WTC11 (cell line): ENCODE data around the gene PCGF1. TPM values are rescaled to one million over a fixed set of nuclear protein-coding genes. Genes with fewer than 3 reads are reported as not detected.

Source experiments
- CBFB ChIP-seq: sonication (generic); formaldehyde crosslinking; IDR thresholded peaks from 2 replicates; pipeline ENCODE4 v1.8.1; 2022; ENCODE audit warnings: mild to moderate bottlenecking, low read depth, missing genetic modification reagents
- ETV6 ChIP-seq: sonication (generic); formaldehyde crosslinking; IDR thresholded peaks from 2 replicates; pipeline ENCODE4 v1.8.1; 2022; ENCODE audit warnings: mild to moderate bottlenecking, missing genetic modification reagents
- FOXP1 ChIP-seq: sonication (generic); formaldehyde crosslinking; IDR thresholded peaks from 2 replicates; pipeline ENCODE4 v1.8.0; 2022; ENCODE audit warnings: missing genetic modification reagents, mild to moderate bottlenecking, moderate library complexity, borderline replicate concordance
- KAT7 ChIP-seq: sonication (generic); formaldehyde crosslinking; IDR thresholded peaks from 2 replicates; pipeline ENCODE4 v1.8.1; 2023; ENCODE audit warnings: missing genetic modification reagents, mild to moderate bottlenecking, borderline replicate concordance
- MYBL2 ChIP-seq: sonication (generic); formaldehyde crosslinking; IDR thresholded peaks from 2 replicates; pipeline ENCODE4 v1.8.1; 2023; ENCODE audit warnings: mild to moderate bottlenecking, moderate library complexity, missing genetic modification reagents
- NR2C2 ChIP-seq: sonication (generic); formaldehyde crosslinking; IDR thresholded peaks from 2 replicates; pipeline ENCODE4 v1.8.0; 2022; ENCODE audit warnings: mild to moderate bottlenecking, missing genetic modification reagents
- OVOL2 ChIP-seq: fragments of 250-450 bp; sonication (Bioruptor Pico); IDR thresholded peaks from 2 replicates; pipeline ENCODE4 v1.9.0; 2021; ENCODE audit warnings: mild to moderate bottlenecking, borderline replicate concordance
- RELA ChIP-seq: sonication (generic); formaldehyde crosslinking; IDR thresholded peaks from 2 replicates; pipeline ENCODE4 v1.8.1; 2022; ENCODE audit warnings: missing genetic modification reagents, mild to moderate bottlenecking, borderline replicate concordance
- TEAD1 ChIP-seq: sonication (generic); formaldehyde crosslinking; IDR thresholded peaks from 2 replicates; pipeline ENCODE4 v1.8.0; 2022; ENCODE audit warnings: mild to moderate bottlenecking, missing genetic modification reagents
- ZNF138 ChIP-seq: sonication (generic); formaldehyde crosslinking; conservative IDR thresholded peaks from 2 replicates; pipeline ENCODE4 v1.8.1; 2022; ENCODE audit warnings: mild to moderate bottlenecking, moderate library complexity, missing genetic modification reagents
- ZNF232 ChIP-seq: sonication (generic); formaldehyde crosslinking; IDR thresholded peaks from 2 replicates; pipeline ENCODE4 v1.8.0; 2022; ENCODE audit warnings: mild to moderate bottlenecking, missing genetic modification reagents
- ZNF317 ChIP-seq: sonication (generic); formaldehyde crosslinking; IDR thresholded peaks from 2 replicates; pipeline ENCODE4 v1.8.1; 2023; ENCODE audit warnings: low read depth, mild to moderate bottlenecking, moderate library complexity, missing genetic modification reagents, borderline replicate concordance
- total RNA-seq: library from RNA; stranded (reverse); gene quantifications from 3 replicates; pipeline ENCODE4 v1.2.3, GENCODE V29; 2021
- TF ChIP-seq, protein P1 (sequence below): sonication (generic); formaldehyde crosslinking; IDR thresholded peaks from 2 replicates; pipeline ENCODE4 v1.8.0; 2022; ENCODE audit warnings: mild to moderate bottlenecking, missing genetic modification reagents
- TF ChIP-seq, protein P2 (sequence below): sonication (generic); formaldehyde crosslinking; IDR thresholded peaks from 2 replicates; pipeline ENCODE4 v1.8.0; 2022; ENCODE audit warnings: mild to moderate bottlenecking, missing genetic modification reagents
- TF ChIP-seq, protein P3 (sequence below): sonication (generic); formaldehyde crosslinking; IDR thresholded peaks from 2 replicates; pipeline ENCODE4 v1.8.0; 2022; ENCODE audit warnings: mild to moderate bottlenecking, missing genetic modification reagents
- TF ChIP-seq, protein P4 (sequence below): sonication (generic); formaldehyde crosslinking; IDR thresholded peaks from 2 replicates; pipeline ENCODE4 v1.8.1; 2023; ENCODE audit warnings: mild to moderate bottlenecking, missing genetic modification reagents
- TF ChIP-seq, protein P5 (sequence below): sonication (generic); formaldehyde crosslinking; IDR thresholded peaks from 2 replicates; pipeline ENCODE4 v1.8.1; 2022; ENCODE audit warnings: mild to moderate bottlenecking, missing genetic modification reagents, moderate library complexity, borderline replicate concordance

PCGF1 gene
- total RNA-seq, 1 experiment from 2014 or later: 15.7 TPM

DNA sequence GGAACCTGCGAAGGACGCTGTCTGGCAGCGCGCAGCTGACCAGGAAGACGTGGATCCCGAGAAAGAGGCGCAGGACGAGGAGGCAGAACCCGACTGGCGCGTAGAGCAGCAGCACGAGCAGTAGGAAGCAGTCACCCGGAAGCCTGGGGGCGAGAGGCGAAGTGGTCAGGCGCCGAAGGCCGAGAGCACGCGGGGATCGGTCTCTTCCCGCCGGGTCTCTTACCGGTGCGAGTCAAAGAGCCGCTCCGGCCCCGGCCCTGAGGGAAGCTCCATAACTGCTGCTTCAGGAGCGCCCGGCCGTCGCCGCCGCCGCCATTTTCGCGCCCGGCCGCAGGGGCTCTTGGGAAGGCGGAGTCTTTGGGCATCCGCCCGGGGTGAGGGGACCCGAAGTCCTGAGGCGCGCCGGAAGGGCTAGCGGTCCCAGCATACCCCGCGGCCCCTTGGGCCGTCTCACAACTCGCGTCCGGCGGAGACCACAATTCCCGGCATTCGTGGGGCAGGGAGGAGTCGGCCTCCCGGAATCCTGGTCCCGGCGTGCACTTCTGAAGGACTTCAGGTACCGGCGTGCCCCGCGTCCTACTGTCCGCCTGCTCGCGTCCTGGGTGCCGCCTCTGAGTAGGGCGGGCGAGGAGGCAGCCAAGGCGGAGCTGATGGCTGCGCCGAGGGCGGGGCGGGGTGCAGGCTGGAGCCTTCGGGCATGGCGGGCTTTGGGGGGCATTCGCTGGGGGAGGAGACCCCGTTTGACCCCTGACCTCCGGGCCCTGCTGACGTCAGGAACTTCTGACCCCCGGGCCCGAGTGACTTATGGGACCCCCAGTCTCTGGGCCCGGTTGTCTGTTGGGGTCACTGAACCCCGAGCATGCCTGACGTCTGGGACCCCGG is 22.1 kb upstream of the PCGF1 start, which contains the start of the genes AUP1 and HTRA2 (continued):
- TF ChIP-seq FOXP1 (CRISPR knock-in tag) (peak; percentile 11; the same call in 1 of the 2 replicates), ZNF317 (CRISPR knock-in tag) (0 out of 2 replicates have a peak, but pooled peaks have one; percentile 38), ZNF232 (CRISPR knock-in tag) (peak; percentile 78; the same call in 1 of the 2 replicates), NR2C2 (peak; percentile 76), TEAD1 (CRISPR knock-in tag) (peak; percentile 66), RELA (CRISPR knock-in tag) (peak; percentile 63; the same call in 1 of the 2 replicates), OVOL2 (CRISPR knock-in tag) (no peak), MYBL2 (CRISPR knock-in tag) (0 out of 2 replicates have a peak, but pooled peaks have one; percentile 2), ETV6 (CRISPR knock-in tag) (peak; percentile 50; the same call in 1 of the 2 replicates), ZNF138 (CRISPR knock-in tag) (no peak), CBFB (CRISPR knock-in tag) (peak; percentile 77; the same call in 1 of the 2 replicates), KAT7 (CRISPR knock-in tag) (0 out of 2 replicates have a peak, but pooled peaks have one; percentile 80)
- TF ChIP-seq, protein P1, sequence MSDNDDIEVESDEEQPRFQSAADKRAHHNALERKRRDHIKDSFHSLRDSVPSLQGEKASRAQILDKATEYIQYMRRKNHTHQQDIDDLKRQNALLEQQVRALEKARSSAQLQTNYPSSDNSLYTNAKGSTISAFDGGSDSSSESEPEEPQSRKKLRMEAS (CRISPR knock-in tag): peak; percentile 72
- TF ChIP-seq, protein P2, sequence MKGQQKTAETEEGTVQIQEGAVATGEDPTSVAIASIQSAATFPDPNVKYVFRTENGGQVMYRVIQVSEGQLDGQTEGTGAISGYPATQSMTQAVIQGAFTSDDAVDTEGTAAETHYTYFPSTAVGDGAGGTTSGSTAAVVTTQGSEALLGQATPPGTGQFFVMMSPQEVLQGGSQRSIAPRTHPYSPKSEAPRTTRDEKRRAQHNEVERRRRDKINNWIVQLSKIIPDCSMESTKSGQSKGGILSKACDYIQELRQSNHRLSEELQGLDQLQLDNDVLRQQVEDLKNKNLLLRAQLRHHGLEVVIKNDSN (CRISPR knock-in tag): 0 out of 2 replicates have a peak, but pooled peaks have one; percentile 23
- TF ChIP-seq, protein P3, sequence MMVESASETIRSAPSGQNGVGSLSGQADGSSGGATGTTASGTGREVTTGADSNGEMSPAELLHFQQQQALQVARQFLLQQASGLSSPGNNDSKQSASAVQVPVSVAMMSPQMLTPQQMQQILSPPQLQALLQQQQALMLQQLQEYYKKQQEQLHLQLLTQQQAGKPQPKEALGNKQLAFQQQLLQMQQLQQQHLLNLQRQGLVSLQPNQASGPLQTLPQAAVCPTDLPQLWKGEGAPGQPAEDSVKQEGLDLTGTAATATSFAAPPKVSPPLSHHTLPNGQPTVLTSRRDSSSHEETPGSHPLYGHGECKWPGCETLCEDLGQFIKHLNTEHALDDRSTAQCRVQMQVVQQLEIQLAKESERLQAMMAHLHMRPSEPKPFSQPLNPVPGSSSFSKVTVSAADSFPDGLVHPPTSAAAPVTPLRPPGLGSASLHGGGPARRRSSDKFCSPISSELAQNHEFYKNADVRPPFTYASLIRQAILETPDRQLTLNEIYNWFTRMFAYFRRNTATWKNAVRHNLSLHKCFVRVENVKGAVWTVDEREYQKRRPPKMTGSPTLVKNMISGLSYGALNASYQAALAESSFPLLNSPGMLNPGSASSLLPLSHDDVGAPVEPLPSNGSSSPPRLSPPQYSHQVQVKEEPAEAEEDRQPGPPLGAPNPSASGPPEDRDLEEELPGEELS (CRISPR knock-in tag): 0 out of 2 replicates have a peak, but pooled peaks have one; percentile 66
- TF ChIP-seq, protein P4, sequence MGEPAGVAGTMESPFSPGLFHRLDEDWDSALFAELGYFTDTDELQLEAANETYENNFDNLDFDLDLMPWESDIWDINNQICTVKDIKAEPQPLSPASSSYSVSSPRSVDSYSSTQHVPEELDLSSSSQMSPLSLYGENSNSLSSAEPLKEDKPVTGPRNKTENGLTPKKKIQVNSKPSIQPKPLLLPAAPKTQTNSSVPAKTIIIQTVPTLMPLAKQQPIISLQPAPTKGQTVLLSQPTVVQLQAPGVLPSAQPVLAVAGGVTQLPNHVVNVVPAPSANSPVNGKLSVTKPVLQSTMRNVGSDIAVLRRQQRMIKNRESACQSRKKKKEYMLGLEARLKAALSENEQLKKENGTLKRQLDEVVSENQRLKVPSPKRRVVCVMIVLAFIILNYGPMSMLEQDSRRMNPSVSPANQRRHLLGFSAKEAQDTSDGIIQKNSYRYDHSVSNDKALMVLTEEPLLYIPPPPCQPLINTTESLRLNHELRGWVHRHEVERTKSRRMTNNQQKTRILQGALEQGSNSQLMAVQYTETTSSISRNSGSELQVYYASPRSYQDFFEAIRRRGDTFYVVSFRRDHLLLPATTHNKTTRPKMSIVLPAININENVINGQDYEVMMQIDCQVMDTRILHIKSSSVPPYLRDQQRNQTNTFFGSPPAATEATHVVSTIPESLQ (CRISPR knock-in tag): no peak
- TF ChIP-seq, protein P5, sequence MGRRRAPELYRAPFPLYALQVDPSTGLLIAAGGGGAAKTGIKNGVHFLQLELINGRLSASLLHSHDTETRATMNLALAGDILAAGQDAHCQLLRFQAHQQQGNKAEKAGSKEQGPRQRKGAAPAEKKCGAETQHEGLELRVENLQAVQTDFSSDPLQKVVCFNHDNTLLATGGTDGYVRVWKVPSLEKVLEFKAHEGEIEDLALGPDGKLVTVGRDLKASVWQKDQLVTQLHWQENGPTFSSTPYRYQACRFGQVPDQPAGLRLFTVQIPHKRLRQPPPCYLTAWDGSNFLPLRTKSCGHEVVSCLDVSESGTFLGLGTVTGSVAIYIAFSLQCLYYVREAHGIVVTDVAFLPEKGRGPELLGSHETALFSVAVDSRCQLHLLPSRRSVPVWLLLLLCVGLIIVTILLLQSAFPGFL: peak; percentile 35; the same call in 1 of the 2 replicates
- TF ChIP-seq, all 79 proteins: peak for 24
